ENCODE measurements around the gene SIGLEC5.
A peak's percentile ranks its signal among the peaks of the same experiment; 100 is the strongest.

SIGLEC5 gene

DNA sequence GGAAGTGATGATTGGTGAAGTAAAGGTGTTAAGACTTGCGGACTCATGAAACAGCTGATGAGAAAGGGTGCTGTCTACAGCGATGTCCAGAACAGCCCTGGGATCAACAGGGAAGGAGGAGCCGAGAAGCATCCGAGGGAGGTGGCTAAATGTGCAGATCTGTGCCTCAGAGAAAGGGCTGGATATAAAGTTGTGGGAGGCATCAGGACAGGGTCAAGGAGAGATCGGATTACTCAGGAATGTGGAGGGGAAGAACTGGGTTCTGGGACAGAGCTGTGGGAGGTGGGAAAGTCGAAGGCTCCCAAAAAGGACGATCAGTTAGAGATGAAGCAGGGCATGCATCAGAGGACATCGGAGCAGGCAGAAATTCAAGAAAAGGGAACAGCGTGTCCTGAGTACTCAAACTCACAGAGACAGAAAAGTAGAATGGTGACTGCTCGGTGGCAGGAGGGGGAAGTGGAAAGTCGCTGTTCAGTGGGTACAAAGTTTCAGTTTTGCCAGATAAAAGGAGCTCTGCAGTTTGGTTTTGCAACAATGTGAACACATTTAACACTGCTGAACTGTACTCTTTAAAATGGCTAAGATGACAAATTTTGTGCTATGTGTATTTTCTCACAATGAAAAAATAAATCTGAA is 14.6 kb upstream of the SIGLEC5 start:
- no peak overlapping the region for H3K4me3 ChIP-seq (ENCODE audit: control insufficient read depth, low read depth, low read length)
- TF ChIP-seq, protein P1, sequence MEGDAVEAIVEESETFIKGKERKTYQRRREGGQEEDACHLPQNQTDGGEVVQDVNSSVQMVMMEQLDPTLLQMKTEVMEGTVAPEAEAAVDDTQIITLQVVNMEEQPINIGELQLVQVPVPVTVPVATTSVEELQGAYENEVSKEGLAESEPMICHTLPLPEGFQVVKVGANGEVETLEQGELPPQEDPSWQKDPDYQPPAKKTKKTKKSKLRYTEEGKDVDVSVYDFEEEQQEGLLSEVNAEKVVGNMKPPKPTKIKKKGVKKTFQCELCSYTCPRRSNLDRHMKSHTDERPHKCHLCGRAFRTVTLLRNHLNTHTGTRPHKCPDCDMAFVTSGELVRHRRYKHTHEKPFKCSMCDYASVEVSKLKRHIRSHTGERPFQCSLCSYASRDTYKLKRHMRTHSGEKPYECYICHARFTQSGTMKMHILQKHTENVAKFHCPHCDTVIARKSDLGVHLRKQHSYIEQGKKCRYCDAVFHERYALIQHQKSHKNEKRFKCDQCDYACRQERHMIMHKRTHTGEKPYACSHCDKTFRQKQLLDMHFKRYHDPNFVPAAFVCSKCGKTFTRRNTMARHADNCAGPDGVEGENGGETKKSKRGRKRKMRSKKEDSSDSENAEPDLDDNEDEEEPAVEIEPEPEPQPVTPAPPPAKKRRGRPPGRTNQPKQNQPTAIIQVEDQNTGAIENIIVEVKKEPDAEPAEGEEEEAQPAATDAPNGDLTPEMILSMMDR (conservative IDR thresholded peaks at IDR 0.05; ENCODE audit: control insufficient read depth, insufficient read depth, low read depth, low read length): no peak
- no peak for DNase-seq (ENCODE audit: low read depth)

DNA sequence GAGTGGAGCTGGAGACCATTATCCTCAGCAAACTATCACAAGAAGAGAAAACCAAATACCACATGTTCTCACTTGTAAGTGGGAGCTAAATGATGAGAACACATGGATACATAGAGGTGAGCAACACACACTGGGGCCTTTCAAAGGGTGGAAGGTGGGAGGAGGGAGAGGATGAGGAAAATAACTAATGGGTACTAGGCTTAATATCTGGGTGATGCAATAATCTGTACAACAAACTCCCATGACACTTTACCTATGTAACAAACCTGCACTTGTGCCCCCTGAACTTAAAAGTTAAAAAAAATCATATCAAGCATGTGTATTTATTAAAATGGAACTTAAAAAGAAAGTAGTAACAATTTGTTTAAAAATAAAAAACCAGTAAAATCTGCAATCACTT is 11.4 kb upstream of the SIGLEC5 start:
- TF ChIP-seq, protein P1 (conservative IDR thresholded peaks at IDR 0.05; ENCODE audit: control insufficient read depth, insufficient read depth, low read depth, low read length): no peak
- no peak for DNase-seq (ENCODE audit: low read depth)
- H3K4me3 ChIP-seq (ENCODE audit: control insufficient read depth, low read depth, low read length): no peak overlapping the region

DNA sequence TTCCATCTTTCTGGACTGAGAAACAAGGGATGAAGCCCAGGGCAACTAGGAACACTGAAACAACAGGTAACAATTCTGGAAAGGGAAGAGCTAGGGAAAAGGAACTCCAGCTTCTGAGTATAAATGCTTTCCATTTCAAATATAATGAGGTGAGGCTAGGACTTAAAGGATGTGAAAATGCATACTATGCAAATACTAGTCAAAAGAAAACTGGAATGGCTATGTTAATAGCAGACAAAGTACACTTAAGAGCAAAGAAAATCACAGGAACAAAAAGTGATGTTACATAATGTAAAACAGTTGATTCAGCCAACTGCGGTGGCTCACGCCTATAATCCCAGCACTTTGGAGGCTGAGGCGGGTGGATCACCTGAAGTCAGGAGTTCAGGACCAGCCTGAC is 10.2 kb upstream of the SIGLEC5 start:
- no peak for DNase-seq (ENCODE audit: low read depth)
- no peak overlapping the region for H3K4me3 ChIP-seq (ENCODE audit: control insufficient read depth, low read depth, low read length)
- TF ChIP-seq, protein P1 (conservative IDR thresholded peaks at IDR 0.05; ENCODE audit: control insufficient read depth, insufficient read depth, low read depth, low read length): no peak

- TF ChIP-seq, protein P1 (conservative IDR thresholded peaks at IDR 0.05; ENCODE audit: control insufficient read depth, insufficient read depth, low read depth, low read length): no peak
- no peak overlapping the region for H3K4me3 ChIP-seq (ENCODE audit: control insufficient read depth, low read depth, low read length)
- DNase-seq (ENCODE audit: low read depth): no peak
Observed at GRCh38 chr19:51639916-51640315, 9.7 kb upstream of the SIGLEC5 start.

GRCh38 chr19:51637362-51637978 is 7.3 kb upstream of the SIGLEC5 start:
- H3K4me3 ChIP-seq (ENCODE audit: control insufficient read depth, low read depth, low read length): no peak overlapping the region
- TF ChIP-seq, protein P1 (conservative IDR thresholded peaks at IDR 0.05; ENCODE audit: control insufficient read depth, insufficient read depth, low read depth, low read length): peak; percentile 44
- peak; percentile 2 for DNase-seq (ENCODE audit: low read depth)

DNA sequence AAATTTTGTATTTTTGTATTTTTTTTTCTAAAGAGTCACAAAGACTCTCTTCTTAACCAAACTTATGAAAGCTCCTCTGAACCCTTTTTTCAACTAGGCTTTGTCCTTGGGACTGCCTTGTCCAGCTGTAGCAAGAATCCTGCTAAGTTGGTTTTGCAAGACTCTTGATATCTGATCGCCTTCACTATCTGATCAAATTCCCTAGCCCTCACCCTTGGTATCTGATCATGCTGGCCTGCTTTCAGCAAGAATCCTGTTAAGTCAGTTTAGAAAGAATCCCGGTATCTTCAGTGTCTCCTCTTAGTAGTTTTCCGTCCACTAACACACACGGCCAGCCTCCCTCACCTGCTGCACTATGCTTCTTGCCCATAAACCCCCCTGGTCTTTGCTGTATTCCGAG is 1.9 kb upstream of the SIGLEC5 start:
- TF ChIP-seq, protein P1 (conservative IDR thresholded peaks at IDR 0.05; ENCODE audit: control insufficient read depth, insufficient read depth, low read depth, low read length): no peak
- no peak for DNase-seq (ENCODE audit: low read depth)
- no peak overlapping the region for H3K4me3 ChIP-seq (ENCODE audit: control insufficient read depth, low read depth, low read length)

All from fibroblast of mammary gland (primary cell).